Measurements from ENCODE around the gene SH3BGRL. TPM values are rescaled to one million over a fixed set of nuclear protein-coding genes. Genes with fewer than 3 reads are reported as not detected.
A peak's percentile ranks its signal among the peaks of the same experiment; 100 is the strongest.

Gene SH3BGRL
- 10 to 100 TPM; 36.9 to 46.7 TPM for polyA plus RNA-seq

DNA sequence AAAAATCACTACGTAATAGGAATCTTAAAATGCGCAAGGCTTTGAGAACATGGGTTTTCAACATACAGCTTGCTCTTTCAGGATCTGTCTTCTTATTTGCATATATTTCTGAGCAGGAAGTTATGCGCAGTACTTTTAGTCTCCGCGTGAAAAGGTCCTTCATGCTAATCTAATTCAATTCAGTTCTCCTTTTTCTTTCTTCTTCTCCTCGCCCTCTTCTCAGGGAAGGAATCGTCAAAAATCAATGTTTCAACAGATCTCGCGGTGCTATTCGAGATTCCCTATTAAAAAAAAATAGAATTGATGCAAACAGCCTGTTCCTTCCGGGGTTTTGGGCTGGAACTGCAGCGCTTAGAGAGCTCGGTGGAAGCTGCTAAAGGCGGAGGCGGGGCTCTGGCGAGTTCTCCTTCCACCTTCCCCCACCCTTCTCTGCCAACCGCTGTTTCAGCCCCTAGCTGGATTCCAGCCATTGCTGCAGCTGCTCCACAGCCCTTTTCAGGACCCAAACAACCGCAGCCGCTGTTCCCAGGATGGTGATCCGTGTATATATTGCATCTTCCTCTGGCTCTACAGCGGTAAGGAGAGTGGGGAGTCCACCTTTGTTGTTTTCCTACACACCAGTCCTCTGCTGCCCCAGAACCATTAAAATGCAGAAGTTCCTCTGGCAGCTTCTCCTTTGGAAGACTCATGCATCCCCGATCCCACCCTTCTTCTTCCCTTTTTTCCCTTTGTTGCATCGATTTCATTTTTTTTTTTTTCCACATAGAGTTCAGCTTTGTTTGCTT is at the start of gene SH3BGRL, which contains the start of gene HMGN5:
SH3BGRL (plus strand) TSS at position 432 of the 785 bp plus-strand sequence; CDS start at position 531, 99 bp downstream.
HMGN5 (minus strand) TSS at position 243 of the 785 bp plus-strand sequence. CDS start 80,364 bp downstream, outside the sequence.
- Histone ChIP-seq H3K27ac (ENCODE audit: low read depth in 2 of 2, low read length in 1 of 2) (peak within 1 kb of the TSS; percentile 74 to 79), H3K36me3 (ENCODE audit: control insufficient read depth in 2 of 2, insufficient read depth in 2 of 2, low read length in 1 of 2) (no peaks in the 10 kb centered on the region), H3K27me3 (ENCODE audit: control insufficient read depth in 1 of 2, insufficient read depth in 2 of 2, low read length in 2 of 2) (no peaks in the 10 kb centered on the region), H3K9me3 (ENCODE audit: control insufficient read depth in 2 of 2, insufficient read depth in 1 of 2, low read depth in 1 of 2, low read length in 1 of 2) (no peaks in the 10 kb centered on the region), H3K4me1 (ENCODE audit: control insufficient read depth in 2 of 2, insufficient read depth in 2 of 2, low read length in 1 of 2) (no peaks in the 10 kb centered on the region), H3K4me3 (ENCODE audit: low read depth in 1 of 2, low read length in 2 of 2) (peak within 1 kb of the TSS; percentile 62 to 68)
- 0 to 16% methylated on average over 23 of the region's 23 CpGs for WGBS, 2 donors

DNA sequence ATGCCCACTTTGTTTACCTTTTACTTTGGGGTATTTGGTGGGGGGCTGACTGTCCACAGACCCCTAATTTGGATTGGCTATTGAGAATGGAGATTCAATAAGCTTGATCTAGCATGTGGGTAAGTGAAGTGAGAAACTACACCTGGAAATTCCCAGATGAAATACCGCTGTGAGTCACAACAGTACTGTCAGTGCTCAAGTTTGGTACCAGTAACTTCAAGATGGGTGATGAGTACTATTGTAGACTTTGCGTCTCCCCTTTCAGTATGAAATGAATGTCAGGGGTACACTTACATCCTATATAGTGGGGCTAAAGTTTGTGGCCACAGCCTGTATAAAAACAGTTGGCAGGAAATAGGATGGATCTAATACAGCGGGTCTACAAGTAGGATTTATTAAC is 33.5 kb upstream of the SH3BGRL start:
- Histone ChIP-seq H3K27me3 (ENCODE audit: control insufficient read depth in 1 of 2, insufficient read depth in 2 of 2, low read length in 2 of 2) (peaks cover 0 to 3% of the 10 kb centered on the region in 2 donors), H3K27ac (ENCODE audit: low read depth in 2 of 2, low read length in 1 of 2) (no peak overlapping the region), H3K36me3 (ENCODE audit: control insufficient read depth in 2 of 2, insufficient read depth in 2 of 2, low read length in 1 of 2) (no peaks in the 10 kb centered on the region), H3K9me3 (ENCODE audit: control insufficient read depth in 2 of 2, insufficient read depth in 1 of 2, low read depth in 1 of 2, low read length in 1 of 2) (no peaks in the 10 kb centered on the region), H3K4me3 (ENCODE audit: low read depth in 1 of 2, low read length in 2 of 2) (no peak overlapping the region), H3K4me1 (ENCODE audit: control insufficient read depth in 2 of 2, insufficient read depth in 2 of 2, low read length in 1 of 2) (no peaks in the 10 kb centered on the region)
- WGBS, 2 donors = 79 to 93% methylated on average over 3 of the region's 3 CpGs

DNA sequence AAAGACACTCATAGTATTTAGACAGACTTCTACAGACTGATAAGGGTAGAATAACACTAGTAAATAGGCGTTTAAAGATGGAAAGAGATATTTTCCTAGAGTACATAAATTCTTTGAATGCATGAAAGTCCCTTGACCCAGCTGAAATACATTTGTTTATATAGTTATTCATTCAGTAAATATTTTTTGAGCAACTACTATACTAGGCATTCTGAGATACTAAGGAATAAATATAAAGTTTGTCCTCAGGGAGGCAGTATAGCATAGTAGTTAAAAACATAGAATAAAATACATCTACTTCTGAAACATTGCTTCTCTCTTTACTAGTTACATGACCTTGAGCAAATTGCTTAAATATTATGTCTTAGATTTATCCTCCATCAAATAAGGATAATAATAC is 27.6 kb upstream of the SH3BGRL start:
- Histone ChIP-seq H3K36me3 (ENCODE audit: control insufficient read depth in 2 of 2, insufficient read depth in 2 of 2, low read length in 1 of 2) (no peaks in the 10 kb centered on the region), H3K27ac (ENCODE audit: low read depth in 2 of 2, low read length in 1 of 2) (no peak overlapping the region), H3K27me3 (ENCODE audit: control insufficient read depth in 1 of 2, insufficient read depth in 2 of 2, low read length in 2 of 2) (no peaks in the 10 kb centered on the region), H3K4me3 (ENCODE audit: low read depth in 1 of 2, low read length in 2 of 2) (no peak overlapping the region), H3K4me1 (ENCODE audit: control insufficient read depth in 2 of 2, insufficient read depth in 2 of 2, low read length in 1 of 2) (no peaks in the 10 kb centered on the region), H3K9me3 (ENCODE audit: control insufficient read depth in 2 of 2, insufficient read depth in 1 of 2, low read depth in 1 of 2, low read length in 1 of 2) (no peaks in the 10 kb centered on the region)
- WGBS, 2 donors = 26 to 29% methylated on average over 1 of the region's 1 CpG

- 87 to 91% methylated on average over 2 of the region's 2 CpGs for WGBS, 2 donors
- Histone ChIP-seq H3K27me3 (ENCODE audit: control insufficient read depth in 1 of 2, insufficient read depth in 2 of 2, low read length in 2 of 2) (no peaks in the 10 kb centered on the region), H3K27ac (ENCODE audit: low read depth in 2 of 2, low read length in 1 of 2) (no peak overlapping the region), H3K36me3 (ENCODE audit: control insufficient read depth in 2 of 2, insufficient read depth in 2 of 2, low read length in 1 of 2) (no peaks in the 10 kb centered on the region), H3K9me3 (ENCODE audit: control insufficient read depth in 2 of 2, insufficient read depth in 1 of 2, low read depth in 1 of 2, low read length in 1 of 2) (no peaks in the 10 kb centered on the region), H3K4me1 (ENCODE audit: control insufficient read depth in 2 of 2, insufficient read depth in 2 of 2, low read length in 1 of 2) (no peaks in the 10 kb centered on the region), H3K4me3 (ENCODE audit: low read depth in 1 of 2, low read length in 2 of 2) (no peak overlapping the region)
Observed at GRCh38 chrX:81195259-81195658, 6.6 kb upstream of the SH3BGRL start.

GRCh38 chrX:81195712-81196111 is 6.2 kb upstream of the SH3BGRL start:
- 14 to 21% methylated on average over 5 of the region's 5 CpGs for WGBS, 2 donors
- H3K27ac ChIP-seq (ENCODE audit: low read depth in 2 of 2, low read length in 1 of 2) = no peak overlapping the region
- no peaks in the 10 kb centered on the region for H3K27me3 ChIP-seq (ENCODE audit: control insufficient read depth in 1 of 2, insufficient read depth in 2 of 2, low read length in 2 of 2)
- no peaks in the 10 kb centered on the region for H3K9me3 ChIP-seq (ENCODE audit: control insufficient read depth in 2 of 2, insufficient read depth in 1 of 2, low read depth in 1 of 2, low read length in 1 of 2)
- no peak overlapping the region for H3K4me3 ChIP-seq (ENCODE audit: low read depth in 1 of 2, low read length in 2 of 2)
- H3K36me3 ChIP-seq (ENCODE audit: control insufficient read depth in 2 of 2, insufficient read depth in 2 of 2, low read length in 1 of 2) = no peaks in the 10 kb centered on the region
- no peaks in the 10 kb centered on the region for H3K4me1 ChIP-seq (ENCODE audit: control insufficient read depth in 2 of 2, insufficient read depth in 2 of 2, low read length in 1 of 2)

- peak overlapping the region in 1 of 2 donors; percentile 62 for H3K4me3 ChIP-seq (ENCODE audit: low read depth in 1 of 2, low read length in 2 of 2)
- H3K27ac ChIP-seq (ENCODE audit: low read depth in 2 of 2, low read length in 1 of 2) = peak overlapping the region in 1 of 2 donors; percentile 12
- no peaks in the 10 kb centered on the region for H3K27me3 ChIP-seq (ENCODE audit: control insufficient read depth in 1 of 2, insufficient read depth in 2 of 2, low read length in 2 of 2)
- no peaks in the 10 kb centered on the region for H3K9me3 ChIP-seq (ENCODE audit: control insufficient read depth in 2 of 2, insufficient read depth in 1 of 2, low read depth in 1 of 2, low read length in 1 of 2)
- no peaks in the 10 kb centered on the region for H3K4me1 ChIP-seq (ENCODE audit: control insufficient read depth in 2 of 2, insufficient read depth in 2 of 2, low read length in 1 of 2)
- H3K36me3 ChIP-seq (ENCODE audit: control insufficient read depth in 2 of 2, insufficient read depth in 2 of 2, low read length in 1 of 2) = no peaks in the 10 kb centered on the region
- WGBS, 2 donors = 38 to 50% methylated on average over 1 of the region's 1 CpG
Observed at GRCh38 chrX:81201071-81201470, 831 bp upstream of the SH3BGRL start.

GRCh38 chrX:81202456-81202819 is 536 bp downstream of the SH3BGRL start:
- Histone ChIP-seq H3K9me3 (ENCODE audit: control insufficient read depth in 2 of 2, insufficient read depth in 1 of 2, low read depth in 1 of 2, low read length in 1 of 2) (no peaks in the 10 kb centered on the region), H3K36me3 (ENCODE audit: control insufficient read depth in 2 of 2, insufficient read depth in 2 of 2, low read length in 1 of 2) (no peaks in the 10 kb centered on the region), H3K27me3 (ENCODE audit: control insufficient read depth in 1 of 2, insufficient read depth in 2 of 2, low read length in 2 of 2) (no peaks in the 10 kb centered on the region), H3K27ac (ENCODE audit: low read depth in 2 of 2, low read length in 1 of 2) (peak overlapping the region; percentile 74 to 79), H3K4me3 (ENCODE audit: low read depth in 1 of 2, low read length in 2 of 2) (peak overlapping the region; percentile 62 to 68), H3K4me1 (ENCODE audit: control insufficient read depth in 2 of 2, insufficient read depth in 2 of 2, low read length in 1 of 2) (no peaks in the 10 kb centered on the region)
- WGBS, 2 donors = 1 to 25% methylated on average over 8 of the region's 8 CpGs

DNA sequence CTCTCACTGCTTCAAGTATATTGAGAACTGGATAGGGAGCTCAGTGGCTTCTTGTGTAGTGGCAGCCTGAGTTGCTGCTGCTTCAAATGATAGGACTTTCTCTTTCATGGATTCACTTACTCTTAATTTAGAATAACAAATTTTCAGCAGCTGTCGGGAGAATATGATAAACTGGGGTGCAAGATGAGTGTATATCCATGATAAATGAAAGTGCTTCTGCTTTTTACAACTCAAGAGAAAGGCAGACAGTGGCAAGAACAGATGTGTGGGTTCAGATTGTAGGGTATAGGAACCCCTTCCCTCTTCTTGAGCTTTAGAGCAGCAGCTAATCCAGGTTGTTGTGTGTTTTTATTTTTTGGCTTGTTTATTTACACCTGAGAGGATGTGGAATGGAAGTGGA is 1.0 kb downstream of the SH3BGRL start:
- Histone ChIP-seq H3K27me3 (ENCODE audit: control insufficient read depth in 1 of 2, insufficient read depth in 2 of 2, low read length in 2 of 2) (no peaks in the 10 kb centered on the region), H3K9me3 (ENCODE audit: control insufficient read depth in 2 of 2, insufficient read depth in 1 of 2, low read depth in 1 of 2, low read length in 1 of 2) (no peaks in the 10 kb centered on the region), H3K4me3 (ENCODE audit: low read depth in 1 of 2, low read length in 2 of 2) (peak overlapping the region in 1 of 2 donors; percentile 62), H3K27ac (ENCODE audit: low read depth in 2 of 2, low read length in 1 of 2) (peak overlapping the region in 1 of 2 donors; percentile 31), H3K36me3 (ENCODE audit: control insufficient read depth in 2 of 2, insufficient read depth in 2 of 2, low read length in 1 of 2) (no peaks in the 10 kb centered on the region), H3K4me1 (ENCODE audit: control insufficient read depth in 2 of 2, insufficient read depth in 2 of 2, low read length in 1 of 2) (no peaks in the 10 kb centered on the region)
- 0 to 24% methylated on average over 1 of the region's 1 CpG for WGBS, 2 donors

DNA sequence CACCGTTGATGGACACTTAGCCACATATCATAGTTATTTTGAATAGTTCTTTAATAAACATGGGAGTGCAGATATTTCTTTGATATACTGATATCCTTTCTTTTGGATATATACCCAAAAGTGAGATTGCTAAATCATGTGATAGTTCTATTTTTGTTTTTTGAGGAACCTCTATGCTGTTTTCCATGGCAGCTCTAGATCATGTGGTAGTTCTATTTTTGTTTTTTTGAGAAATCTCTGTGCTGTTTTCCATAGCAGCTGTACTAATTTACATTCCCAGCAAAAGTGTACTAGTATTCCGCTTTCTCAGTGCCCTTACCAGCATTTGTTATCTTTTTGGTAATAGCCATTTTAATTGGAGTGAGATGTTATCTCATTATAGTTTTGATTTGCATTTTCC is 3.6 kb downstream of the SH3BGRL start:
- H3K27me3 ChIP-seq (ENCODE audit: control insufficient read depth in 1 of 2, insufficient read depth in 2 of 2, low read length in 2 of 2) = no peaks in the 10 kb centered on the region
- H3K36me3 ChIP-seq (ENCODE audit: control insufficient read depth in 2 of 2, insufficient read depth in 2 of 2, low read length in 1 of 2) = no peaks in the 10 kb centered on the region
- H3K4me1 ChIP-seq (ENCODE audit: control insufficient read depth in 2 of 2, insufficient read depth in 2 of 2, low read length in 1 of 2) = no peaks in the 10 kb centered on the region
- 81 to 93% methylated on average over 2 of the region's 2 CpGs for WGBS, 2 donors
- H3K9me3 ChIP-seq (ENCODE audit: control insufficient read depth in 2 of 2, insufficient read depth in 1 of 2, low read depth in 1 of 2, low read length in 1 of 2) = no peaks in the 10 kb centered on the region
- H3K27ac ChIP-seq (ENCODE audit: low read depth in 2 of 2, low read length in 1 of 2) = no peak overlapping the region
- no peak overlapping the region for H3K4me3 ChIP-seq (ENCODE audit: low read depth in 1 of 2, low read length in 2 of 2)

DNA sequence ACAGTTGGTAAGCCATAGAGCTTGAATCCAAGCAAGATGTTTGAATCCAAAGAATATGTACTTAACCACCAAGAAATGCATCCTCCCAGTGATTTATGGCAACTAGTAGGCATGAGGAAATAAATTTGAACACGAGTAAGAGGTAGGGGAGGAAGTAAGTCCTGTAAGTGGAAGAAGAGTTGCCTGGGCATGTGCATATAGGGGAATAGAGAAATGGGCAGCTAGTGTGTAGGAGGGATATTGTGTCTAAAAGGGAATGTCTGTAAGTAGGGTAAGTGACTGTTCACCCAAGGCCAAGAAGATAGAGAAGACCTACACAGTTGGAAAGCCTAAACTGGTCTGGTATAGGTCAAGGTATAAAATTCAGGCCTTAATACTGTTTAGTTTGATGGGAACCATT is 4.6 kb downstream of the SH3BGRL start:
- H3K4me1 ChIP-seq (ENCODE audit: control insufficient read depth in 2 of 2, insufficient read depth in 2 of 2, low read length in 1 of 2) = no peaks in the 10 kb centered on the region
- no peaks in the 10 kb centered on the region for H3K36me3 ChIP-seq (ENCODE audit: control insufficient read depth in 2 of 2, insufficient read depth in 2 of 2, low read length in 1 of 2)
- no peaks in the 10 kb centered on the region for H3K27me3 ChIP-seq (ENCODE audit: control insufficient read depth in 1 of 2, insufficient read depth in 2 of 2, low read length in 2 of 2)
- 23 to 37% methylated on average over 1 of the region's 1 CpG for WGBS, 2 donors
- no peak overlapping the region for H3K4me3 ChIP-seq (ENCODE audit: low read depth in 1 of 2, low read length in 2 of 2)
- no peak overlapping the region for H3K27ac ChIP-seq (ENCODE audit: low read depth in 2 of 2, low read length in 1 of 2)
- no peaks in the 10 kb centered on the region for H3K9me3 ChIP-seq (ENCODE audit: control insufficient read depth in 2 of 2, insufficient read depth in 1 of 2, low read depth in 1 of 2, low read length in 1 of 2)

Data from esophagus (tissue), 2 donors.